ENCODE data around the gene NOC2L.

The NOC2L gene

GRCh38 chr1:941015-941587 is 18.0 kb downstream of the NOC2L start:
- DNase-seq, result no peak

DNA sequence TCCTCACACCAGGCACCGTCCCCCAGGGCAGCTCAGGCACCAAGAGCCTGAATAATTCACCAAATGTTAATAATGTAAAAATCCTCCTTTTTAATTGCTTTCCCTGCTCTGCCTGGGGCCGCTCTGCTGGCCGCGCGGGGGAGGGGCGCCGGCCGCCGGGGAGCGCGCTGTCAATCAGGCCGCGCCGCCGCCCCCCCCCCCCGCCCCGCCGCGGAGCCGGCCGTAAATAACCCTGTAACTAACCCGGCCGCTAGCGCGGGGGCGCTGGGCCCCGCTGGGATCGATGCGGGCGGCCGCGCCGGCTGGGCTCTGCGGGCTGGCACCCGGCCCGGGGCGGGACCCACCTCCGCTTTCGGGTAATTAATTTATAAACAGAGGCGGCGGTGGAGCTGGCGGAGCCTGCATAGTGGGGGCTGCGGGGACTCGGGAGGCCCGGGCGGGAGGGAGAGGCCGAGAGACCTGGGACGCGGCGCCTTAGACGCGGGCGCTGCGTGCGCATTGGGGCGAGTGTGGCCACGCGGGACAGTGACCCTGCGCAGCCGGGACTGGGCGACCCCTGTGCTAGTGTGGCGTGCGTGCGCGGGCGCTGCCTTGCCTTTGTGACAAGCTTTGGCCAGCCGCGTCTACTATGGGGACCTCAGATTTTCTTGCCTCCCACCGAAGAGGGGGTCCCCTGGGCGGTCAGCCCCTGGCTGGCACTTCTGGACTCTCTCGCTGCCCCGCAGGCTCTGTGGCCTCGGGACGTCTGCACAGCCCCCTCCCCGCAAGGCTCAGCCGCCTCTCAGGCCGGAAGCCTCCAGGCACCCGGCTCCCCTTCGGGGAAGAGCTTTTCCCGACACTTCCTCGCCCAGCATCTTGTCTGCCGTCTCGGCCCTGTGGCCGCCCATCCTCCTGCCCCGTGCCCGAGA is 18.7 kb downstream of the NOC2L start:
- DNase-seq, result peak; percentile 83

DNA sequence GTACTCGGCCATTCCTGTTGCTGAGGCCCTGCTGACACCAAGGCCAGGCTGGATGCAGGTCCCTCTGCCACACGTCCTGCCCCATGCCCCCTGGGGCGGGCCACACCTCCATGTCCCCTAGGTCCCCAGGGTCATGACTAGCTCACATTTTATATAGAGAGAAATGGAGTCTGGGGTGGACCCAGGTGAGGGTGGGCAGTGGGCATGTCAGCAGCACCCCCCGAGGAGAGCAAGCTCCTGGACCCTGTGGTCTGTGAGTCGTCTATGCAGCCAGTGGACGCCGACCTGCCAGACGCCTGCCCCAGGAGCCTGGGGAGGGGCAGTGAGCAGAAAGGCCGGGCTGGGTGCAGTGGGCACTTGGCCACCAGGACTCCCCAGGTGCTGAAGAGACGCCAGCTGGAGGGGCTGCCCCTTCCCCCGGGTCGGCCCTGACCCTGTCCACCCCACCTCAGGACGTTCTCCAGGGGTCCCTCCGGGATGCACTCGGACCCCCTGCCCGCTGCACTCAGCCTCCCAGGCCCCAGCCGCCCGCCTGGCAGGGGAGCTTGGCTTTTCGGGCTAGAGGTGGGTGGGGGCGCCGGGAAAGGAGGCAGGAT is 19.4 kb downstream of the NOC2L start:
- no peak for DNase-seq

- DNase-seq, result peak; percentile 72
These were observed 20.2 kb downstream of the NOC2L start for GRCh38 chr1:938711-939489.

DNA sequence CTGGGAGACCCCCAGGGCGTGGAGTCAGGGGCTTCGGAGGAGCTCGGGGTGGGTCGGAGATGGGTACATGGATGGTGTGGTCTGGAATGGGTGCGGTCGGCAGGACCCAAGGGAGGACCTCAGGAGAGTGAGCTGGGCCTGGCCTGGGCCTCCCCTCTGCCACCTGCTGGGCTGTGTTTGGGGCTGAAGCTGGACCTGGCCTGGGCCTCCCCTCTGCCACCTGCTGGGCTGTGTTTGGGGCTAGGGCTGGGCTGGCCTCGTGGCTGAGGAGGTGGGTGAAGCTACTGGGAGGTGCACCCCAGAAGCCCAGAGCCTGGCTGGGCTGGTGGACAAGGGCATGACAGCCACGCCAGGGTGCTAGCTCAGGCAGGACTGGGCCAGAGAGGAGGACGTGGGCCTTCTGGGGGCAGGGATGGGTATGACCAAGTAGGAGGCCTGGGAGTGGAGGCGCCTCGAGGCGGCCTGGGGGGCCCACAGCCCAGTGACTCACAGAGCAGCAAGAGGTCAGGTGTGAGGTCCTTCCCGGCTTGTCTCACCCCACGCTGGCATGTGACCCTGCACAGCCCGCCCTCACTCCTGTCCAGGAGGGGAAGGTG is 20.9 kb downstream of the NOC2L start:
- DNase-seq, result peak; percentile 80

DNA sequence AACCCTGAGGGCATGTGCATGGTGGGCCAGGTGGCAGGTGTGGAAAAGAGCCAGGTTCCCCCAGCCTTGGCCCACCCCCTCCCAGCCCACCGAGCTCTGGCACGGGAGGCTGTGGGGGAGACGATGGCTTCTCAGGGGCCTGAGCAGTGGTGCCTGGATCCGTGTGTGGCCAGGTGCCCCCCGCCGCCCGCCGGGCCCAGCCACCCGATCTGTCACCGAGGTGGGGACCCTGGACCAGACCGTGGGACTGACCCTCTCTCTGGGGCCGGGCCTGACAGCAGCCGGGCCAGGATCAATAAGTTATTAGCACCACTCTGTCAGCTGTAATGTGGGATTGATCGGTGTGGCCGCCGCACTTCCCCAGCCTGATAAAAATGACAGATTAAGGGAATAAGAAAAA is 21.5 kb downstream of the NOC2L start:
- no peak for DNase-seq

DNA sequence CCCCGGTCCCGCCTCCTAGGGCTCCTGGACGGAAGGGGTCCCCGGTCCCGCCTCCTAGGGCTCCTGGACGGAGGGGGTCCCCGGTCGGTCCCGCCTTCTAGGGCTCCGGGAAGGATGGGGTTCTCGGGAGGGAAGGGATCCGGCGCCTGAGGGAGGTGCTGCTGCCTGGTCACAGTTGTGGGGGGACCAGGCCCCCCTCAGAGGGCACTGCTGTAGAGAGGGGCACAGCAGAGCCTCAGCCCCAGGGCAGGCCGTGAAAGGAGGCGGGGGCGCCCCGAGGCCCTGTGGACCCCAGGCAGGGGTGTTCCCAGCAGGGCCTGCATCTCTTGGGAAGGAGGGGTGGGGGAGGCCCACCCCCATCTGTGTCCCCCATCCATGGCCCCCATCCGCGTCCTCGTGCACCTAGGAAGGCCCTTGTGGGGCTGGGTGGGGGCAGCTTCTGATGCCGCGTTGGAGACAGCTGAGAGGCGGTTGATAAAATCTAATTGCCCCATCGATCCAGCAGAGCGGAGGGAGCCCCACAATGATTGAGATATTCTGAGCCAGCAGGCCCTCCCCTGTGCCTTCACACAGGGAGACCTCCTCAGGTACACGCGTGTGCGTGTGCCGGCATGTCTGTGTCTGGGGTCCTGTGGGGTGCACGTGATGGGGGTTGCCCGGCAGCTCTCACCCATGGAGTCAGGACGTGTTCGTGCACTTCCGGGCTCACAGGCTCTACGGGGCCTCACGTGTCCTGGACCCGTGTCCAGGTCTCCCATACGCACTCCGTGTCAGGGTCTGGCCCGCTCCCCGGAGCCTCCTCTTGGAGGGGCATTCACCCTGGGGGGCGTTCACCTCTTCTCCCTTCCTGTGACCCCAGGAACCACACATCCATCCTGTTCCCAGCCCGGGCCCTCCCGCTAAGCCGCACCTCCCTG is 22.4 kb downstream of the NOC2L start:
- no peak for DNase-seq

- DNase-seq, result peak; percentile 72
These were observed 23.3 kb downstream of the NOC2L start for GRCh38 chr1:935751-936231.

DNA sequence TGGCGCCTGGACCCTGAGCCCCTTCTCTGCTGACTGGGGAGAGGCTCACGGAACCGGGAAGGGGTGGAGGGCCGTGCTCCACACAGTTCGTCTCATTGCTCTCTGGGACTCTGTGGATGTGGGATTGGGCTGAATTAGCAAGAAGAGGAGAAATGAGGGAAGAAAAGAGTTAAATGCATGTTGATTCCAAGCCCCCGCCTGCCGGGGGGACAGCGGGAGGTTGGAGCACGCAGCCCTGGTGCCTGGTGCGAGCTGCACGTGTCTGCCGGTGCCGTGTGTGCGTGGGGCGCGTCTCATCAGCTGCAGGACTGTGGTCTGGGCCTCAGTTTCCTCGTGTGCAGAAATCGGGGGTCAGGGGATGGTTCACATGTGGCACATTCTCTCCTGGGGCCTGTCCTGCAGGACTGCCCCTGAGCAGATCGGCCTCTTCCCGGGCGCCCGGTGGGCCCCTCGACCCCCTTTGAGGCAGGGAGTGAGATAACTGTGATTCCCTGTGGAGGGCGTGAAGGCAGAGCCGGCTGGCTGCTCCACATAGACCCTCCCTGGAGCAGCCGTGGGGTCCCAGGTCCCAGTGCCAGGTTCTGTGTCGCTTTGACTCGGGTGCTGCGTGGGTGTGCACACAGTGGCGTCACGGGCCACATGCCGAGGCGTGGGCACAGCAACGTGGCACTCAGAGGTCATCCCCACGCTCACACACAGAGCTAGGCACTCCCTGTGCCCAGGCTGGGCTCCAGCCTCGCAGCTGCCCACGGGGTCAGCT is 23.9 kb downstream of the NOC2L start:
- no peak for DNase-seq

GRCh38 chr1:933603-933940 is 25.5 kb downstream of the NOC2L start:
- DNase-seq, result no peak

- DNase-seq, result no peak
These were observed 26.1 kb downstream of the NOC2L start for GRCh38 chr1:932776-933602.

DNA sequence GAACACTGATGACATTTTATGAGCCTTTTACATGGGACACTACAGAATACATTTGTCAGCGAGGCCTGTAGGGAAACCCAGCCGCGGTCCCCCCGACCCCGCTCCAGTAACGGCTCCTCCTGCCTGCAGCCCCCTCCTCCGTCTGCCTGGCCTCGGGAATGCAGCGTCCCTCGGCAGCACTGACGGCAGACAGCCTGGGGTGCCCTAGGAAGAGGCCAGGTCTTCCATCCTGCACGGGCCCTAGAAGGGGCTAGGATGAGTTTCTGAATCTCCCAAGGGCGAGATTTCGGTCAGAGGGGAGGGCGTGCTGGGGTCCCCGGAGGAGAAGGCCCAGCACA is 26.9 kb downstream of the NOC2L start:
- no peak for DNase-seq

DNA sequence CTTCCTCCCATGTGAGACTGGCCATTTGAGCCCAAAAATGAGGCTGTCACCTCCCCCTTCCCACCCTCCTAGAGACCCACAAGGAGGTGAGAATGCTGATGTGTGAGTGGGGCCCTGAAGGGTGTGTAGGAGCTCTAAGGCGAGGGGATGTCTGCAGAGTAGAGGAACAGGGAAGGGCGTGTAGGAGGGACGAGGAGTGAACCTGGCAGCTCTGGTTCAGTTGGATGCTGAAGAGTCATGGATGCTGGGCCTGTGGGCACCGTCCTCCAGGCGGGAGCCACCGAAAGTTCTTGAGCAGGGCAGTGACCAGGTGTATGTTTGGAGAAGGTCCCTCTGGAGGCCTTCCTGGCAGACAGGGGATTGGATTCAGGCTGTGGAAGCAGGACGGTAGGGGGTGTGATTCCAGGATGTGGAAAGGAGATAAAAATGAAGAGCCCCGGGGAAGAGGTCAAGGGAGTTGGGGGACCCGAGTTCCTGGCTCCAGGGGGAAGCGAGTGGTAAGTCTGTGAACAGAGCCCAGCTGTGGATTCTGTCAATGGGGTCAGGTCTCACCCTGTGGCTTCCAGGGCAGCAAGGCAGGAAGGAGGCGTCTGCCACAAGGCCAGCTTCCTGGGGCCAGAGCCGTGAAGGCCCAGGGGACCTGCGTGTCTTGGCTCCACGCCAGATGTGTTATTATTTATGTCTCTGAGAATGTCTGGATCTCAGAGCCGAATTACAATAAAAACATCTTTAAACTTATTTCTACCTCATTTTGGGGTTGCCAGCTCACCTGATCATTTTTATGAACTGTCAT is 27.5 kb downstream of the NOC2L start:
- no peak for DNase-seq

GRCh38 chr1:930633-931138 is 28.4 kb downstream of the NOC2L start:
- DNase-seq, result no peak

DNA sequence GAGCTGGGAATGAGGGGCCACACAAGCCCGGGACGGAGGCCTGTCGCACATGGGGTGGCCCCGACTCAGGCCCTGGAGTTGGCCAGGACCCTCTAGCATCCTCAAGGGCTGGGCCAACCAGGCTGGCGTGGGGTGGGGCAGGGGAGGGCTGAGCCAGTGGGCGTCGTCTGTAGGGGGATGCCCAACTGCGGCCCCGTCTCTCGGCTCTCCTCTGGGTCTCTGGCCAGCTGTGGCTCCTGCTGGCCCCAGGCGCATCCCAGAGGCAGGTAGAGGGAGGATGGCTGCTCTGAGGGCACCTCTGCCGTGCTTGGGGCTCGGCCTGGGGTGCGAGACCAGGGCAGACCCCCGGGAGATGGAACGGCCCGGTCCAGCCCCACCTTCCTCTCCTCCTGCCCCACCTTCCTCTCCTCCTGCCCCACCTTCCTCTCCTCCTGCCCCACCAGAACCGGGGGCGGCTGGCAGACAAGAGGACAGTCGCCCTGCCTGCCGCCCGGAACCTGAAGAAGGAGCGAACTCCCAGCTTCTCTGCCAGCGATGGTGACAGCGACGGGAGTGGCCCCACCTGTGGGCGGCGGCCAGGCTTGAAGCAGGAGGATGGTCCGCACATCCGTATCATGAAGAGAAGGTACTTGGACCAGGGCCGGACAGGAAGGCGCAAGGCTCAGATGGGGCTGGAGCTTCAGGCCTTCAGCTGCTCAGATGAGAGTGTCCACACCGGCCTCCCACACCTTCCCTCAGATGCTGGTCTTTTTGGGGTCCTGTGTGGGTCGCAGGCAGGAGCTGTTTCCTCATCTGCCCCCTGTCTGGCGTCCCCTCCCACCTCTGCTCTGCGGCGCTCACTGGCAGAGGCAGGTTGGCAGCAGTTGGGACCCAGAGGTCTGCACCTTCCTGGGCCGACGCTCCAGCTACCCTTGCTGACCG is 29.1 kb downstream of the NOC2L start:
- no peak for DNase-seq

- no peak for DNase-seq
These were observed 30.0 kb downstream of the NOC2L start for GRCh38 chr1:928825-929661.

DNA sequence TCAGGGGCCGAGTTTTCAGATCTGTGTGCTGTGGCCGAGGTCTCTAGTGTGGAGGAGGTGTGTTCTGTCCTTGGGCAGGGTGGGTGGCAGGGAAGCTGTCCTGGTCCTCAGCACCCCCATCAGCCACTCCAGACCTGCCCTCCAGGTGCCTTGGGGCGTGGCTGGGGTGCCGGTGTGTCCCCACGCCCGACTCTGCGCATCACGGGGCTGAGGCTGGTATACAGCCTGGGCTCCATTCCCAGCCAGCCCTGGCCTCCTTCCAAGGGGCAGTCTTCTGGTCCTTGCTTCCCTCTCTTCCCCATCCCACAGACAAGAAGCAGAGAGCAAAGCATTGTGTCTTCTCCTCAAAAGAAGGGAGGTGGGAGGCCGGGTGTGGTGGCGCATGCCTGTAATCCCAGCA is 31.3 kb downstream of the NOC2L start:
- no peak for DNase-seq
